WERI-Rb-1 (cell line): ENCODE data around the gene ZSWIM3.

Experiments used
- DNase-seq: peaks from one replicate; pipeline ENCODE4 v3.0.0-alpha.2; 2020
- H3K27ac ChIP-seq: fragments of 250-450 bp; sonication (Bioruptor Pico); 2 replicates; pipeline ENCODE4 v1.5.1; 2020; ENCODE audit warnings: mild to moderate bottlenecking, moderate library complexity
- H3K27me3 ChIP-seq: fragments of 250-450 bp; sonication (Bioruptor Pico); 2 replicates; pipeline ENCODE4 v1.5.1; 2021; ENCODE audit warnings: mild to moderate bottlenecking, low read depth, moderate library complexity; ENCODE audit not compliant: insufficient read depth, severe bottlenecking
- H3K36me3 ChIP-seq: fragments of 250-450 bp; sonication (Bioruptor Pico); 2 replicates; pipeline ENCODE4 v1.5.1; 2020; ENCODE audit warnings: mild to moderate bottlenecking, moderate library complexity
- H3K4me3 ChIP-seq: 2 replicates; pipeline ENCODE4 v1.5.1; 2011; ENCODE audit warnings: low read depth, mild to moderate bottlenecking, control low read depth, low read length
- H3K9me3 ChIP-seq: fragments of 250-450 bp; sonication (Bioruptor Pico); 2 replicates; pipeline ENCODE4 v1.5.1; 2021; ENCODE audit warnings: mild to moderate bottlenecking, moderate library complexity; ENCODE audit not compliant: severe bottlenecking
- TF ChIP-seq, protein P1 (sequence below): IDR thresholded peaks from 2 replicates; pipeline ENCODE4 v1.5.1; 2011; ENCODE audit warnings: low read depth, mild to moderate bottlenecking, control low read depth, inconsistent platforms, low read length

Gene ZSWIM3

DNA sequence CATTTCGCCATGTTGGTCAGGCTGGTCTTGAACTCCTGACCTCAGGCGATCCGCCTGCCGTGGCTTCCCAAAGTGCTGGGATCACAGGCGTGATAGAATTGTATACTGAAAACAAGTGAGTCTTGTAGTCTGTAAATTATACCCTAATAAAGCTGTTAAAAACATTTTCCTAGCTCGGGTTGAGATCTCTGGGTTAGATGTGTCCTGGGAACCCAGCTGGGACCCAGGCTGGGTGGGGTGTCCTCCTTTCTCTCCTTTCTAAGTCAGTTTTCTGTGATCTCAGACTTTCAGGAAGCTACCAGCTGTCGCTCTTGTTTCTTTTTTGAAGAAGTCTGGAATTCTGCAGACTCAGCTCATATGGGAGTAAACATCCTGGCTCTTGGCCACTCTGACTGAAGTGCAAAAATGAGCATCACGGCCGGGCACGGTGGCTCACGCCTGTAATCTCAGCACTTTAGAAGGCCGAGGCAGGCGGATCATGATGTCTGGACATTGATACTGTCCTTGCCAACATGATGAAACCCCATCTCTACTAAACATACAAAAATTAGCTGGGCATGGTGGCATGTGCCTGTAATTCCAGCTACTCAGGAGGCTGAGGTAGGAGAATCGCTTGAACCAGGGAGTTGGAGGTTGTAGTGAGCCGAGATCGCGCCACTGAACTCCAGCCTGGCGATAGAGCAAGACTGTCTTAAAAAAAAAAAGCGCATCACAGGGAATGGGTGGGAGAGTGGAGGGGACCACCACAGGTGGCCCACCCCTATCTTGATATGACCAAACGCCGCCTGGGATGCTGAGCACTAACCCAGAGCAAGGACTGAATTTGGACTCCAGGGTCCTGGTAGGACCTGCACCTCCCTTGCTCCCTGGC is 67.2 kb downstream of the ZSWIM3 start:
- Histone ChIP-seq H3K9me3 (no peaks in the 10 kb centered on the region), H3K4me3 (no peak overlapping the region), H3K27me3 (no peaks in the 10 kb centered on the region), H3K27ac (no peak overlapping the region), H3K36me3 (no peaks in the 10 kb centered on the region)
- DNase-seq, result no peak
- TF ChIP-seq, protein P1, sequence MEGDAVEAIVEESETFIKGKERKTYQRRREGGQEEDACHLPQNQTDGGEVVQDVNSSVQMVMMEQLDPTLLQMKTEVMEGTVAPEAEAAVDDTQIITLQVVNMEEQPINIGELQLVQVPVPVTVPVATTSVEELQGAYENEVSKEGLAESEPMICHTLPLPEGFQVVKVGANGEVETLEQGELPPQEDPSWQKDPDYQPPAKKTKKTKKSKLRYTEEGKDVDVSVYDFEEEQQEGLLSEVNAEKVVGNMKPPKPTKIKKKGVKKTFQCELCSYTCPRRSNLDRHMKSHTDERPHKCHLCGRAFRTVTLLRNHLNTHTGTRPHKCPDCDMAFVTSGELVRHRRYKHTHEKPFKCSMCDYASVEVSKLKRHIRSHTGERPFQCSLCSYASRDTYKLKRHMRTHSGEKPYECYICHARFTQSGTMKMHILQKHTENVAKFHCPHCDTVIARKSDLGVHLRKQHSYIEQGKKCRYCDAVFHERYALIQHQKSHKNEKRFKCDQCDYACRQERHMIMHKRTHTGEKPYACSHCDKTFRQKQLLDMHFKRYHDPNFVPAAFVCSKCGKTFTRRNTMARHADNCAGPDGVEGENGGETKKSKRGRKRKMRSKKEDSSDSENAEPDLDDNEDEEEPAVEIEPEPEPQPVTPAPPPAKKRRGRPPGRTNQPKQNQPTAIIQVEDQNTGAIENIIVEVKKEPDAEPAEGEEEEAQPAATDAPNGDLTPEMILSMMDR, result no peak

DNA sequence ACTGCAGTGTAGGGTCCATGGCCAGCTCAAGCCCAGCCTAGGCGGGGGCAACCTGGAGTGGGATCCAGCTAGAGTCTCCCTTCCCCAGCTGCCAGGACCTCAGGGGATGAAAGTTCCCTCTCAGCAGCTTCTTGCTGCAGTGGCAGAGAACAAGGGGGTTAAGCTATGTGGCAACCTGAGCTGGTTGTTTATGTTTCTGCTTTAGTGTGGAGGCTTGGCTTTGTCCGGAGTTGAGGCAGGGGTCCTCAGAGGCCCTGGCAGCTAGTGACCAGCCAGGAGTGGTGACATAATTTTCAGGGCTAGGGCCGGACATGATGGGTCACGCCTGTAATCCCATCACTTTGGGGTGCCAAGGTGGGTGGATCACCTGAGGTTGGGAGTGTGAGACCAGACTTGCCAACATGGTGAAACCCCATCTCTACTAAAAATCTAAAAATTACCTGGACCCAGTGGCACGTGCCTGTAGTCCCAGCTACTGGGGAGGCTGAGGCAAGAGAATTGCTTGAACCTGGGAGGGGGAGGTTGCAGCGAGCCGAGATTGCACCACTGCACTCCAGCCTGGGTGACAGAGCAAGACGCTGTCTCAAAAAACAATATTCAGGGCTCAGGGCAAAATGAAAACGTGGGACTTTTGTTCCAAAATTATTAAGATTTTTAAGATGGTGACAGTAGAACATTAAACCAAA is 68.5 kb downstream of the ZSWIM3 start:
- no peaks in the 10 kb centered on the region for H3K36me3 ChIP-seq
- no peak overlapping the region for H3K27ac ChIP-seq
- DNase-seq, result no peak
- H3K4me3 ChIP-seq, result no peak overlapping the region
- H3K9me3 ChIP-seq, result no peaks in the 10 kb centered on the region
- H3K27me3 ChIP-seq, result no peaks in the 10 kb centered on the region
- TF ChIP-seq, protein P1, result no peak

DNA sequence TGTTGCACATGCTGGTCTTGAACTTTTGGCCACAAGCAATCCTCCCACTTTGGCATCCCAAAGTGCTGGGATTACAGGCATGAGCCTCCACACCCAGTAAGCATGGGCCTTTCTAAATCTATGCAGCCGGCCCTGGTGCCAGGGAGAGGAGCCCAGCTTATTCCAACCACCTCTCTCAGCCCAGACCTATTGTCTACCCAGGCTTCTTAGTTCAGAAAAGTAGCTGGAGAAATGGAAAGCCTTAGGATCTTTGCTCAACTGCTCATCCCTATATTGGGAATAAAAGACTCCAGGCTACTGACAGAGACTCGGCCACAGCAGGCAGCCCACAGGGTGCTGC is 69.3 kb downstream of the ZSWIM3 start:
- Histone ChIP-seq H3K27ac (no peak overlapping the region), H3K4me3 (no peak overlapping the region), H3K27me3 (no peaks in the 10 kb centered on the region), H3K9me3 (no peaks in the 10 kb centered on the region), H3K36me3 (no peaks in the 10 kb centered on the region)
- no peak for DNase-seq
- TF ChIP-seq, protein P1, result no peak

DNA sequence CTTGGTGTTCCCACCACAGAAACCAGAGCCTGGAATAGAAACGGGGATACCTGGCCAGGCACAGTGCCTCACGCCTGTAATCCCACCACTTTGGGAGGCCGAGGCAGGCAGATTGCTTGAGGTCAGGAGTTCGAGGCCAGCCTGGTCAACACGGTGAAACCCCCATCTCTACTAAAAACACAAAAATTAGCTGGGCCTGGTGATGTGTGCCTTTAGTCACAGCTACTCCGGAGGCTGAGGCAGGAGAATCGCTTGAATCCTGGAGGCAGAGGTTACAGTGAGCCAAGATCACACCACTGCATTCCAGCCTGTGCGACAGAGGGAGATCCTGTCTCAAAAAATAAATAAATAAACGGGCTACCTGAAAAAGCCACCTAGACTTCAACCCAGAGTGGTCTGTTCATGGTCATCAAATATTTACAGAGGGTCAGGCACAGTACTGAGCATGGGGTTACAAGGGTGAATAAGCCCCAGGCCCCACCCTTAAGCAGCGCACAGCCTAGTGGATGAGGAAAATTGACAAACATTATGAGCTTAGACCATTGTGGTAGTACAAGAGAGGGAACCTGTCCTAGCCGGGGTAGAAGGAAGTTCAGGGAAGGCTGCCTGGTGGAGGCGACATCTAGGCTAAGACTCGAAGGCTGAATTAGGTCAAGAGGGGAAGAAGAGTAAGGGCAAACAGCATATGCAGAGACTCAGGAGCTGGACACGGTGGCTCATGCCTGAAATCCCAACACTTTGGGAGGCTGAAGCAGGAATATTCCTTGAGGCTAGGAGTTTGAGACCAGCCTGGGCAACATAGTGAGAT is 69.9 kb downstream of the ZSWIM3 start:
- H3K9me3 ChIP-seq, result no peaks in the 10 kb centered on the region
- TF ChIP-seq, protein P1, result no peak
- H3K4me3 ChIP-seq, result no peak overlapping the region
- H3K36me3 ChIP-seq, result no peaks in the 10 kb centered on the region
- DNase-seq, result no peak
- no peaks in the 10 kb centered on the region for H3K27me3 ChIP-seq
- no peak overlapping the region for H3K27ac ChIP-seq
